GM18499 (cell line): ENCODE measurements around the gene RGS9.

Experiments
- ATAC-seq: cut with Tn5 transposase; IDR thresholded peaks from one replicate; pipeline ENCODE4 v1.9.1; 2021; ENCODE audit warnings: moderate number of reproducible peaks; ENCODE audit not compliant: insufficient read depth, unreplicated experiment

The RGS9 gene

DNA sequence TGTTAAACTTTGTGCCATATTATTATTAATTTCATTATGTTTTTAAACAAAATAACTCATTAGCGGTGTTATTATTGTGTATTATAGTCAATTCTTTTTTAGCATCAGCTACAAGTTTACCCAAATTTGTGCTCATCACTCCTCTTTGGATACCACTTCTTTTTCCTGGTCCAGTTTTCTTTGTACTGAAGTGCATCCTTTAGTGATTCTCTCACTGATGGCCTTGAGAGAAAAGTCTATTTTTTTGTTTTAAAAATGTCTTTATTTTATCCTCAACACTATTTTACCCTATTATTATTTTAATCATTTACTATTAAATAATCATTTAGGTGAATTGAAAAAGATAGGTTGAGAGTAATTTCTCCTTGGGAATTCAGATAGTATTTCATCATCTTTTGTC, 99.2 kb downstream of the RGS9 start:
- ATAC-seq, result no peak

DNA sequence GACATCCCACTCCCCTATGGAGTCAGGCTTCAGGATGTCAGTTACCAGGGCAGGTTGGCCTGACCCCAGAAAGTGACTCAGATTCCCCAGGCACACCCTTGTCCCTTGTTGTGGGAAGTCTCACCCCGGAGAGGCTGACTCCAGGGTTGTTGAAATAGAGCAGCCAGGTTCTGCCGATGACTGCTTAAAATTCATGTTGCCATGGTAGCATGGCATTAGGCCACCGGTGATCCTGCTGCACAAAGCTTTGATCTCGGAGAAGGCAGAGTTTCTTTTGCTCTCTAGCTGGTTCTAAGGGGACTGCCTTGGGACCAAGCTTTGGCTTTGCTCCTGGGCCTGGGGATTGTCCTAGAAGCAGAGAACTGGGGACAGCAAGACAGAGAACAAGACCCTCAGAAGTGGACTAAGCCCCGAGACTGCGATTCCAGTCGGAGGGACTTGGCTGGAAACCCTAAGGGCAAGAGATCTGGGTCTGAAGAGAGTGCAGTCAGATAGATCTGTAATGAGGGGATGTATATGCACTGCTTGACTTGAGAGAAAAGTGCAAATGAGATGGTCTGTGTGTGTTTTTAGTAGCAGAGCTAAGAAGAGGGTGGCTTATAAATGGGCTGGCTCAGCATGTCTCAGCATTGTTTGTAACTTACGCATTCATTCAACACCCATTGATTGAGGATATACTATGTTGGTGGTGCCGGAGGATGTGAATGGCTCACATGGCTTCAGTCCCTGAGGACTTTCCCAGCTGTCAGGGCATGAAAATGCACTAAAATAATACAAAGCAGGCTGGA, 106.9 kb downstream of the RGS9 start:
- ATAC-seq, result no peak

DNA sequence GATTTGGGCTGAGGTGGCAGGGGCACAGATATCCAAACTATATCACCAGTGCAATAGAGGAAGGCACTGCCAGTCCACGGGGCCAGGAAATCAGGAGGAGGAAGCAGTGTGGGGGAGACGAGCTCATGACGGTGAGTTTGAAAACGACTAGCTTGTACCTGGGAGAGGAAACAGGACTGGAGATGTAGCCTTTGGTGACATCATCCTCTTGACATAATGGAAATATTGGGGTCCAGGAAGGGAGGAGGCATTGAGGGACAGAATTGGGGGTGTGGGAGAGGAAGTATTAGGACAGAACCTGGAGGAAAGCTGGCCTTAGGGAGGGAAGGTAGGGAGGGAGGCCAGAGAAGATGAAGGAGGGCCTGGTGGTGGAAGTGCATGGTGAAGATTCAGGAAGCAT, 109.1 kb downstream of the RGS9 start:
- ATAC-seq, result no peak

DNA sequence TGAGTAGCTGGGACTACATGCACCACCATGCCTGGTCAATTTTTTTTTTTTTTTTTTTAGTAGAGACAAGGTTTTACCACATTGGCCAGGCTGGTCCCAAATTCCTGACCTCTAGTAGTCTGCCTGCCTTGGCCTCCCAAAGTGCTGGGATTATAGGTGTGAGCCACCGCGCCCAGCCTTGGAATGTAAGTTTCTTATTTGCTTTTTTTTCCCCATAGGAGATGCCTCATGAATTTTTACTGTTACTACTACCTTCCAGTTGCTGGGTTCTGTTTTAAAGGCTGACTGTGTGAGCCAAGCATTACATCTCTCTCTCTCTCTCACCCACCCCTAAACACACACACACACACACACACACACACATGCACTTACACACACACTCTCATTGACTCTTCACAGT, 112.6 kb downstream of the RGS9 start:
- ATAC-seq, result no peak

DNA sequence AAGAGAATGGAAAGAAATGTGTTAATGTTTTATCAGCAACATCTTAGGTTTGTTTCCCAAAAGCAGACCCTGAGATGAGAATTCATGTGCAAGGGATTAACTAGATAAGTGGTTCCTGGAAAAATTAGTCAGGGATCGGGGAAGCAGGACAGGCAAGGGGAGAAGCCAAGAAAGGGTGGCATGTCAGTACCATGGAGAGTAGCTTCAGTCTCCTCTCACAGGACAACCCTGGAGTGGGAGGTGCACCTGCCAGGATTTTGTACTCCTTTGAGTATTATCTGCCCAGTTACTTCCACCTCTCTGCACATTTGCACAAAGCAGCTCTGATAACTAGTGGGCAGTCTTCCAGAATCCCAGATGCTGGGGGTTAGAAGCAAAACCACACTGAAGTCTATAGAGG, 117.0 kb downstream of the RGS9 start:
- ATAC-seq, result no peak

DNA sequence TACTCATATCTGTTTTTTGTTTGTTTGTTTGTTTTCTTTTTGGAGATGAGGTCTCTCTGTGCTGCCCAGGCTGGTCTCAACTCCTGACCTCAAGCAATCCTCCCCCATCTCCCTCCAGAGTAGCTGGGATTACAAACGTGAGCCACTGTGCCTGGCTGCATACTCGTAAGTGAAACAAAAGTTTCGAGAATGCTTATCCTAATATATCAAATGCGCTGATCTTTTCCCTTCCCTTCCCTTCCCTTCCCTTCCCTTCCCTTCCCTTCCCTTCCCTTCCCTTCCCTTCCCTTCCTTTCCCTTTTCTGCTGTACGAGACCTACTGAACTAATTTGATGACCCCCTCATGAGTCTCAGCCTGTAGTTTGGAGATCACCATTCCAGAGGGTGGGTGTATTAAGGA, 122.1 kb downstream of the RGS9 start:
- ATAC-seq, result no peak

DNA sequence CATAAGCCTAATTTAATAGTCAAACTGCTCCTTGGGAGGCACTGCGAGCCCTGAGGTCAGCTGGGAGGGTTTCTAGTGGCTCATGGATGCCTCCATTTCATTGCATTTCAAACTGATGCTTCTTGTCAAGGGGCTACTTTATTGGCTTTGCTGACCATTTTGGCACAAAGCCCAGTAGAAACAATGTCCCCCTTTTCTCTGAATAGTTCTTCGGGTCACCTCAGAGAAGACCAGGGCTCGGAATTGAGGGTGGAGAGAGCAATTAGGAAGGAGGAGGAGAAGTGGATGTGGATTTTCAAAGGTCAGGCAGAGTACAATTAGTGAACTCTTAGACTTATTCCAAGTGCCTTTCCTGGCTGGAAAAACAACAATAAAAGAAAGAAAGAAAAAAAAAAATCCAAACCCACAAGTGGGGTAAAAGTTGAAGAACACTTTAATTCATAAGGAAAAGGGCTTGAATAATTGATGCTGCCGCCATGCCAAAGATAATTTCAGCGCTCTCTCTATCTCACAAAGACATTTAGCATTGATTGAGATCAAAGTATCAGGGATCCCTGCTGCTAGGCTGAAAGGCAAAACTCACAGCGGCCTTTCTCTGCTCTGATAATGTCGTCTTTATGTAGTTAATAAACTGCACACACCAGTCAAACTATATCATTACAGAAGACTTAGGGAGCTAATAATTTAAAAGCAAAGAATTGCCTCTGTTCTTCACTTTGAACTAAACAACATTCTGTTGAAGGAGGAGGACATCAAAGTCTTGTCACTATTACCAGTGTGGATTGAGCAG, 122.7 kb downstream of the RGS9 start:
- ATAC-seq, result no peak

DNA sequence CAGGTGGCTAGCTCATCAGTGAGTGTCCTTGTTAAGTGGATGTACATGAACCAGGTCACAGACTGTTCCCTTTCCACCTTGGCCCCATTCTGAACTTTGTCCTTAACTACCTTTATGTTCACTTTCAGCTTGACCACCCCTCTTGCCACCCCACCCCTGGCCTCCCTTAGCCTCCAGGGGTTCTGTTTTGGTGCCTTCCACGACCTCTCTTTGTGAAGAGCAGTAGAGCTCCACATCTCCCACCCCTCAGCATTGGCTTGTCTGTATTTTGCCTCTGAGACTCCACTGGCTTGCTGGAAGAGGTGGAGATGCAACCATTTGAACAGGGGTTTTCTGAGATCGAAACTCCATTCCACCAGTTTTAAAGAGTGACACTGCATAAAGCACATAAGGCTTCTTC, 123.5 kb downstream of the RGS9 start:
- ATAC-seq, result no peak

DNA sequence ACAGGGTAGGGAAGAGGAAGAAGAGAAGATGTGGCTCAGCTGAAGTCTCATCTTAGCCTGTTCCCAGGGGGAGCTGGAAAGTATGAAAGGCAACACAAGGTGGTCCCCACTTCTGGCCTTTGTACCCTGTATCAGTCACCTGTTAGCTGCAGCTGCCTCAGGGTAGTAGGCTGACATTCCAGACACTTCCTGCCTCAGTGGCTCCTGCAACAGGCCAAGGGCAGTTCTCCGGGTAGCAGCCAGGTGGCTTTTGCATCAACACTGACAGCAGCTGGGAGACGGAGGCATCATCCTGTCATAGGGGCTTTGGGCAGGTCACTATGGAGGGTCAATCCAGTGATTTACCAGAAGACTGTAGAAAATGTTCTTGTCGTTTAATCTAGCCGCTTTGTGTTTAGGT, 124.0 kb downstream of the RGS9 start:
- ATAC-seq, result no peak

DNA sequence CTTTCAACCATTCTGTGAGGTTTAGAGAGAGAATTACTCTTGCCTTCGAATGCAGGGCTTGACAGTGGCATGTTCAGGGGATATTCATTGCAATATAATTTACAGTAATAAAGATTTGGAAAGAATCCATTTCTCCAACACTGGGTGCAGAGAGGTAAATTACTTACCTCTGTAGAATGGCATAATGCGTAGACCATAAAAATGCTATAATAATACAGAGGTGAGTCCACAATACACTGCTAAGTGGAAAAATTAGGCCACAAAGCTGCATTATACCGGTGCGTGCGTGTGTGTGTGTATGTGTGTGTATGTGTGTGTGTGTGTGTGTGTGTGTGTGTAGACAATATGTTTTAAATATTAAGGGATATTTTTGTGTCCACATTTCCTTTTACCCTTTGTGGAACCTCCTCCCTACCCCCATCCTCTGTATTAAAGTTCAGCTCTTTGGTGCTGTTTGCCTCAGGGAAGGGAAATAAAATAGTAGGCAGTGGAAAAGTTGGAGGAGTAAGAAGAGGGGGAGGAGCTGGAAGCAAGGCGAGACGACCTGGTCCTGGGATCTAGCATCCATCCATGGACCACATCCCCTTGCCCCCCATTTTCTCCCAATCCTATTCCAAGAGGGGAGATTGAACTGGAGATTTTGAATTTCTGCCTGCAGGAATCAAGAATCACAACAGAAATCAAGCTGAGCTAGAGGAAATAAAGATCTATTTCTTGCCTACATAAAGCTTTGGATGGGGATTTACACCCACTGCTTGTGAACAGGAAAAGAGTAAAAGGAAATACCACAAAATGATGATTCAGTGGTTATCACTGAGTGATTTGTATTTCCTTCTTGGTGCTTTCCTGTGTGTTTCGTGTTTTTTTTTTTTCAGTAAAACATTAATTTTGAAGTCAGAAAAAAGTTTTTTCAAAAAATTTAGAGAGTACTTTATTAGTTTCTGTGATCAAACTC, 124.8 kb downstream of the RGS9 start:
- no peak for ATAC-seq

DNA sequence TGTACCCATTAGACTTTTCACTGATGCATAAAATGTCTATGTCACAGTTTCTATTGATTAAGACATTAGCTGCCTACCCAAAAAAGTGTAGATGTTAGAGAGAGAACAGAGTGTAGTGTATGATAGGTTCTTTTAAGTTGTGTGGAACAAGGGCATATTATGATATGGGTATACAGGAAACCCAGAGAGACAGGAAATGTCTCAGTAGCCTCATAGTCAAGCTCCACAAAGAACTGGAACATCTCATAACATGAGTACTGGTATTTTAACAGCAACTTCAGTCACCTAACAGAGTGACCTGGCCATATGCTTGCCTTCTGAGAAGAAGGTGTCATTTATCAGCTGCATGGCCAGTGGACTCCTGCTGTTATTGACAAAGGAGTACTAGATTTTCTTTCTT, 128.1 kb downstream of the RGS9 start:
- ATAC-seq, result no peak

DNA sequence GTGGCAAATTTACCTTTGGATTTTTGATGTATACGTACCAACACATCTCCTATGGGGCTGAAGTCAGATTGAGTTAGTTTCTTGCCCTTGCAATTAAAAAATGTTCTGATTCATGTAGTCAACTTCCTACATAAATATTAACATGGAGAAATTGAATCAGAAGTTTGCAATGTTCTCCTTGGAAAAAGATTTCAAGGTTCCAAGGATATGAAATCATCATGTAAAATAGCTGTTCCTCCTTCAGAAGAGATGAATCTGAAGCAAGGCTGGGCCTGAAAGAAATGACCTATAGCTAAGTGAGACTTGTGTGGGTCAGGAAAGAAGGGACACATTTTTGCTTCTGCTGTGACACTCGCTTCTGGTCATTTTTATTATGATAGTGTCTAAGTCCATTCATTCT, 131.7 kb downstream of the RGS9 start:
- no peak for ATAC-seq

DNA sequence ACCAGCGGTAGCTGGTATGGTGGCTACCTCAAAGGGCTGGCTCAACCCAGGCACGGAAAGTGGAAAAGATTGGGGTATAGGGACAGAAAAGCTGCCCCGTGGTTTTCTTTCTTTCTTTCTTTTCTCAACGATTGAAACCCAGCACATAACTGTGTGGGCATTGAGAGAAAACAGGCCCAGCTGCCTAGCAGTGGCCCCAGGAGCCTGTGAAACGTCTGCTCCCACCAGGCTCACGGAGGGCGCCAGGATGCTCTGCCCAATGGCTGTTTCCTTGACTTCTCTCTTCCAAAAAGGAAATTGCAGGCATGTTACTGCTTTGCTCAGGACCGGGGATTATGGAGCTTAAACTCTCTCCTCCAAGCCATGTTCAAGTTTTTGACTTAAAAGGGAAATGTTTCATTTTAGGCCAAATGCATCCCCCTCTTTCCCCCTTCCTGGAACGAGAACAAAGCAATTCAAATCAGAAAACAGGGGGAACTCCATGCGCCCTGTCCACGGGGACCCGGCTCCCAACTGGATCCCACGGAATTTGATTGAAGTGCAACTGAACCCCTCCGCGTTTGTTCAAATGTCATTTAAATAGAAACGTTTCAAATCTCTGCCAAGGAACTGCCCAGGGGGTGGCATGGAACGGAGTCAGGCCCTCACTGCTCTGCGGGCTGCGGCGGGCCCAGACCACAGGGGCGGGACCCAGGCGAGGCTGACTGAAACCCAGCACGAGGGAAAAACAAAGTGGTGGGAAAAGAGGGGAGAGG, 133.5 kb downstream of the RGS9 start:
- ATAC-seq, result no peak

DNA sequence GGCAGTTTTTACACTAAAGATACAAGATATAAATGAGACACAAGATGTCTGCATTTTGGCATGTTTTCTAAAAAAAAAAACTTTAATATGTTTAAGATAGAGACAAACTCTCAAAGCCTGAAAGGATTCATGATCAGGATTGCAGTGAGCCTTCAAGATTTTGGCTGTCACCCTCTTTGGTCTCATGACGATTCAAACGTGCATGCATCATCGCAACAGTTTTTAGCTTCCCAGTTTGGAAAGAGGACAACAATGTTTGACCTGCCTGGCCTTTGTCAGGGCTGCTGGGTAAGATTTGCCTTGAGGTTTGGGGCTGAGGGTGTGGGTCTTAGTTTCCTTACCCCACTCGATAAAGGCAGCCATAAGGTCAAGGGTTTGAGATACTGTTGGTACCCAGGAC, 134.1 kb downstream of the RGS9 start:
- no peak for ATAC-seq
